Anterior cingulate cortex (tissue), 58 donors: ENCODE results near the gene HAPLN2.

Experiments
- DNase-seq, 58 donors: peaks; one replicate each; lab custom pipeline; 2025; lab: John Stamatoyannopoulos, UW

HAPLN2 gene

DNA sequence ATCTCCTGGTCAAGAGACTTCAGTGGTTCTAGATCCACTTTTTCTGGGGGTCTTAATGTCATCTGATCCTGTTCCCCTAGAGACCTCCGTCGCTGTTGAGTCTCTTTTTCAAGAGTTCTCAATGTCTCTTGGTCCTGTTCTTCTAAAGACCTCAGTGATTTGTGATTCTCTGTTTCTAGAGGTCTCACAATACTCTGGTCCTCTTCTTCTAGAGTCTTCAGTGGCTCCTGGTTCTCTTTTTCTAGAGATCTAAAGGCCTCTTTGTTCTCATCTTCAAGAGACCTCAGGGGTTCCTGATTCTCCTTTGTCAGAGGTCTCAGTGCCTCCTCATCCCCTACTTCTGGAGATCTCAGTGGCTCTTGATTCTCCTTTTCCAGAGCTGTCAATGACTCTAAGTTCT is 52.6 kb downstream of the HAPLN2 start:
- no peak for DNase-seq

DNA sequence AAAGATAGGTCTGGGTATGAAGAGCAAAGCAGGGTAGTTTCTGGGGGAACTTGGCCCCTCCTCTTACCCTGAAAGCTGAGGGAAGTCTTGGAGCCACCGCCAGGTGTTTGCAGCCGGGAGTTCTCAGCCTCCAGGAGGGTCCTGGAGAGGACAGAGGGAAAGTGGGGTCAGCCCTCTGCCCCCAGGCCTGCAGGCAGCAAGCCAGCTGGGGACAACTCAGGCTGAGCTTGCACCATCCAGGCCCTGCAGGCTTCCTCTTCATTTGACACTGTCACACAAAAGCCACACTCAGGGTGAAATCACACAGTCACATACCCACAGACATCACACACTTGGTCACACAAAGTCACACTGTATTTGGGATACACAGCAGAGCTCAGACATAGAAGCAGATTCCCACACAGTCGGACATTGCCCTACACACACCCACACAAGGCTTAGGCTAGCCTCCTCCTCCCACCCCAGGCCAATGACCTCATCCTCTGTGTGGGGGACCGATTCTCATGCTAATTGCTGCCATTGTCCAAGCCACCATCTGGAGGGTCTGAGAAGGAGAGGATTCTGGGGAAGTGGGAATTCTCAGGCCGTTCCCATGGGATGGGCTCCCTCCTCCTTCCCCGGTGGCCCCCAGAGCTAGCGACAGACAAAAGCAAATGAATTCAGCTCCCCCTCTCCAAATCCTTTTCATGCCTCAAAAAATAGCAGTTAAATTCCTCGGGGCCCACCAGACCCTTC is 54.3 kb downstream of the HAPLN2 start:
- DNase-seq = peak in 15 of 58 donors; percentile 11 to 45 (median 27)
